ENCODE results near the gene PPWD1.

- TF ChIP-seq POLR2A (IDR thresholded peaks at IDR 0.05) = no peak
- TF ChIP-seq CTCF (IDR thresholded peaks at IDR 0.05) = no peak
These were observed 681 bp downstream of the PPWD1 start for GRCh38 chr5:65563777-65564176.

All from adrenal gland (tissue), 5 donors.